HG03575 (cell line): Measurements from ENCODE around the gene YPEL1.
"Not testable (repeated sequence)": the region's sequence is repeated elsewhere in the genome, so short reads cannot be mapped to it uniquely, and the experiment has no call there.

ENCODE experiments used
- ATAC-seq: cut with Tn5 transposase; IDR thresholded peaks from one replicate; pipeline ENCODE4 v1.9.1; 2021; ENCODE audit not compliant: unreplicated experiment, insufficient number of reproducible peaks, low FRiP score; ENCODE audit errors: extremely low read depth

YPEL1 gene

DNA sequence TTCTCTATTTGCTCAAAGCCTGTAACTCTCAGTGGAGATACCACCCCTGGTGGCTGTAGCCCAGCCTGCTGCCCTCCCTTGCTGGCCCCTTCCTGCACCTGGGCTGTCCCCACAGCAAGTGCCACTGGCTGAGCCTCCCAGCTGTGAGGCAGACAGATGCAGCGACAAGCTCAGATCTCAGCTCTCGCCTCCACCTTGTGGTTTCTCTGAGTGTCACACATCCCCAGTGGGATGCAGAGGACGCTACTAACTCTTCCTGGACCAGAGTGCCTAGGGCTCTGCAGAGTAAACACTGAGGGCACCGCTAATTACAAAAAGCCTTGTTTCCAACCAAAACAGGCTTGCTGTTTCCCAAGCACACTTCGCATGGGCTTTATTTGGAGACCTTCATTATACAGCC lies 8.9 kb downstream of the YPEL1 start:
- ATAC-seq: no peak

DNA sequence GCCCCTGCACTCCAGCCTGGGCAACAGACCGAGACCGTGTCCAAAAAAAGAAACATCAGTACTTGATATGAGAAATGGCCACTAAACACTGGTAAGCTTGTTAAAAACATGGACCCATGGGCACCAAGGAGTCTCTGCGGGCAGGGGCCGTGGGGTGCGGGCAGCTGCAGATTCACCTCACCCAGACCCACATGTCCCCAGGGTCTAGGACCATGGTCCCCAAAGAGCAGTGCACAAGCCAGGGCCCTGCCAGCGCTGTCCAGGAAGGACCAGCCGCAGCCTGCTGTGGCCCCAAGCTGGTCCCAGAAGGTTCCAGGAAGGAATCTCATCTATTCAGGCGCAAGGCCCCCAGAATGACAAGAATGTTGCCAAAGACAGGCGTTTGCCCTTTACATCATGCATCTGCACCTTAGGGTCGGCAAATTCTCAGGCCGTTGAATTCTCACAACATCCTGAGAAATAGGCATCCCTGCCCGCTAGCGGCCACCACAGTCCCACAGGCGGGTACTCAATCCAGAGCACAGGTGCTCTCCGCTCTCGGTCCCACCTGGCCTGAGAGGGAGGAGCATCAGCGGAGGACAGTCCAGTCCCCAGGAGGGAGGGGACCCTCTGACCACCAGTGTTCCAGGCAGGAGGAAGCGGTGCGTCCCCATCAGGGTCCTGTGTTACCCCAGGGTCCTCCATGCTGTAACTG lies 9.5 kb downstream of the YPEL1 start:
- no peak for ATAC-seq

DNA sequence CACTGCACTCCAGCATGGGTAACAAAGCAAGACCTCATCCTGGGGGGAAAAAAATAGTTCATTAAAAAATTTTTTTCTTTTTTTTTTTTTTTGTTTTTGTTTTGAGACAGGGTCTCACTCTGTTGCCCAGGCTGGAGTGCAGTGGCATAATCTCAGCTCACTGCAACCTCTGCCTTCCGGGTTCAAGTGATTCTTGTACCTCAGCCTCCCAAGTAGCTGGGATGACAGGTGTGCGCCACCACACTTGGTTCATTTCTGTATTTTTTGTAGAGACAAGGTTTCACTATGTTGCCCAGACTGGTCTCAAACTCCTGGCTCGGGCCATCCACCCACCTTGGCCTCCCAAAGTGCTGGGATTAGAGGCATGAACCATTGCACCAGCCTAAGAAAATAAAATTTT lies 11.1 kb downstream of the YPEL1 start:
- not testable (repeated sequence) for ATAC-seq

DNA sequence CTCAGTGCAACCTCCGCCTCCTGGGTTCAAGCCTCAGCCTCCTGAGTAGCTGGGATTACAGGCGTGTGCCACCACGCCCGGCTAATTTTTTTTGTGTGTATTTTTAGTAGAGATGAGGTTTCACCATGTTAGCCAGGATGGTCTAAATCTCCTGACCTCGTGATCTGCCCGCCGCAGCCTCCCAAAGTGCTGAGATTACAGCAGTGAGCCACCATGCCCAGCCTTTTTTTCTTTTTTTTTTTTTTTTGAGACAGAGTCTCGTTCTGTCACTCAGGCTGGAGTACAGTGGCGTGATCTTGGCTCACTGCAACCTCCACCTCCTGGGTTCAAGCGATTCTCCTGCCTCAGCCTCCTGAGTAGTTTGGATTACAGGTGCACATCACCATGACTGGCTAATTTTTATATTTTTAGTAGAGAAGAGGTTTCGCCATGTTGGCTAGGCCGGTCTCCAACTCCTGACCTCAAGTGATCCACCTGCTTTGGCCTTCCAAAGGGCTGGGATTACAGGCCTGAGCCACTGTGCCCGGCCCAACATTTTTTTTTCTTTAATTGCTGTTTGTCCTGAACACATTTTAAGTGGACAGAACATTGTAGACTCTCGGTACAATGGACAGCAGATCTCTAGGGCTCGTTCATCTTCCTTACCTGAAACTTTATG lies 14.3 kb downstream of the YPEL1 start:
- ATAC-seq: not testable (repeated sequence)

DNA sequence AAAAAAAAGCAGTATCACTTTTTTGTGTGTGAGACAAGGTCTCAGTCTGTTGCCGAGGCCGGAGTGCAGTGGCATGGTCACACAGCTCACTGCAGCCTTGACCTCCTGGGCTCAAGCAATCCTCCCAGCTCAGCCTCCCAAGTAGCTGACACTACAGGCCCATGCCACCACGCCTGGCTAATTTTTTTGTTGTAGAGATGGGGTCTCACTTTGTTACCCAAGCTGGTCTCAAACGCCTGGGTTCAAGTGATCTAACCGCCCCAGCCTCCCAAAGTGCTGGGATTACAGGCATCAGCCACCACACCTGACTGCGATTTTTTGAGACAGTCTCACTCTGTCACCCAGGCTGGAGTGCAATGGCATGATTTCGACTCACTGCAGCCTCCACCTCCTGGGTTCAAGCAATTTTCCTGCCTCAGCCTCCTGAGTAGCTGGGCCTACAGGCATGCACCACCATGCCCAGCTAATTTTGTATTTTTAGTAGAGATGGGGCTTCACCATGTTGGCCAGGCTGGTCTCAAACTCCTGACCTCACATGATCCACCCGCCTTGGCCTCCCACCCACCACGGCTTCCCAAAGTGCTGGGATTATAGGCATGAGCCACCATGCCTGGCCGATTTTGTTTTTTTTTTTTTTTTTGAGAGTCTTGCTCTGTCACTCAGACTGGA lies 15.3 kb downstream of the YPEL1 start:
- ATAC-seq: not testable (repeated sequence)

DNA sequence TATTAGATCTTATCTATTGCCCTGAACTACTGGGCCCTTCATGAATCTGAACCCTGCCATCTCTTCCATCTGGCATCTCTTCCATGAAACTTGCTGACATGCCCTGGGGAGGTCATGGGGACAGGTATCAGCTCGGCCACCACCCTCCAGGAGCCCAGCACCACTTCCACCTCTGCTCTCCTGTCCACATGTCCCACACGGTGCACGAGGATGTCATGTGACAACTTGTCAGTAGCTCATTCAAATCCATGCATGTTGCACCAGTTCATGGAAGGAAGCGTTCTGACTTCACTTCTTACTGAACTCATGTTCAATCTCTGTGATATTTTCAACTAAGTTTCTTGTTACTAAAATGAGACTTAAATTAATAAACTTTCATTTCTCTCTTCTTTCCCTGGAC lies 16.6 kb downstream of the YPEL1 start:
- ATAC-seq: no peak

DNA sequence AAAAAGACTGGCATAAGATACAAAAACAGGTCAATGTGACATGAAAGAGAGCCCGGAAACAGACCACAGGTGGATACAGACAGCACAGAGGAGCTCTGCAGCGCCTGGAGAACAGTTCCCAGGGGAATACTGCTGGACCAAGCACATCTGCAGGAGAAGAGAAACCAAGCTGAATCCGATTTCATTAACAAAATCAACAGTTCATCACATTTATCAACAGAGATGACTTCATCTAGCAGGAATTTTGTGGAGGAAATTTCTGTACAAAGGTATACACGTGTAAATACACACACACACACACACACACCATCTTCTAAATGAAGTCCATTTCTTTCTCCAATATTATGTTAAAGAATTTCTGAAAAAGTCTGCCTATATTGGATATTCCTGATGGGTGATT lies 17.1 kb downstream of the YPEL1 start:
- no peak for ATAC-seq

DNA sequence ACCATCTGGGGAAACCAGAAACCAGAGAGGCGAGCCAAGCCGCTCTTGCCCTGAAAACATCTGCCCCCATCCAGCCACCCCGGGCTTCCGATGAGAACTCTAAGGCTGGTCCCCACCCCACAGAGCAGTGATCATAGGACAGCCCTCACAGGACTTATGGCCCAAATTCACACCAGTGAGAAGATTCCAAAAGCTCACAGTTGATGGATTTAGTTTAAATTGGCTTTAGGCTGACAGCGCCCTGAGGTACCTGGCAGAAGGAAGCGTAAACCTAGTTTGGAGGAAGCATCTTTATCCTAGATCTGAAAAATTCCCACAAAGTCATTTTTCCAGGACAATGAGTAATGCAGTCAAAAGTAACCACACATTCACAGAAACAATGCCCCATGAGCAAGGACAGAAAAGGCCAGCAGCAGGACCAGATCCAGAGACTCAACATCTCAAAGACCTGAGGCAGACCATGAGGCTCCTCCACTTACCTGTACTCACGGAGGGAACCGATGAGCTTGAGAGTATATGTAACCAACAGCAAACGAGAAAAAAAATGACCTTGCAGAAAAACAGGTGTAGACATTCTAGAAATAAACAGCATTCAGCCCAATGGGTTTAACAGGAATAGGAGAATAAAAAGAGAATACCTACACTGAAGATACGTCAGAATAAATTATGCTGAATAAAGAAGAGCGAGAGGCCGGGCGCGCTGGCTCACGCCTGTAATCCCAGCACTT lies 19.0 kb downstream of the YPEL1 start:
- not testable (repeated sequence) for ATAC-seq

DNA sequence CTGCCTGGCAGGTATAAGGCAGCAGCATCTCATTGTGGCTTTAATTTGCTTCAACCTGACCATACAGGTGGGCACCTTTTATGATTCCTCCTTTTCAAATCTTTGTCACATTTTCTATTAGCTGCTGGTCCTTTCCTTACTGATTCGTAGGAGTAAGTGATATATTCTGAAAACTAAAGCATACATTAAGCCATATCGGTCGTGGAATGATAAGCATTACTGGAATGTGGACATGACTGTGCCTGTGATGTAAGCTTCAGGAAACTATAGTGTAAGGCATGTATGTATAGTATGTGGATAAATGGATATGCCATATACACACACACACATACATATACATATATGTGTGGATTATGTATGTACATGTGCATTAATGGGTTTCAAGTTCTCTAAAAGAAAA lies 20.8 kb downstream of the YPEL1 start:
- ATAC-seq: no peak

DNA sequence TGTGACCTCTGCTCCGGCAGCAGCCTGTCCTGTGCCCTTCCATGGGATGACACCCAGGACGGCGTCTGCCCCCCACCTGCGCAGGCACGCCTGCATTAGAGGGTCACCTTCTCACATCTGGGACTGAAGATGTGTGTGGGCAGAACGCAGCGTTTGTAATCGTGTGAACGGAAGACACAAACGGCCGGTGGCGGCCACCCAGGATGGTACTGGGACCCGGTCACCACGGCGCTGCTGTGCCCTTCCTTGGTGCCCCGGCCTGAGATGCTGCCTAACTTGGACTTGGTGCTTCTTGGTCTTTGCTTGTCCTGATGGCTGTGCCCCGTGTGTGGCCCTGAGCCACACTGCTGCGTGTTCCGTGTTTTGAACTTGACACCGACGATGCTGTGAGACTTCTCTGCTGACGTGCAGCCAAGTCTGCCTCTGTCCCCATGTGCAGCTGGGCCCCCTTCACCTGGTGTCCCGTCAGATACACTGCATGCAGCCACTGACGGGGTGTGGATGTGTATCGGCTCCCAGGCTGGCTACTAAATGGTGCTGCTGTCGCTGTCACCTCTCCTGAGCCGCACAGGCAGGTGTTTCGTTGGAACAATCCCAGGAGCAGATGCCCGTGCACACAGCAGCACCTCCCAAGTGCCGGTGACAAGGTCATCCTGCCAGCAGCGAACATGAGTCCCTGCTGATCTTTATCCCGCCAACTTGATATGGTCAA lies 21.4 kb downstream of the YPEL1 start:
- no peak for ATAC-seq

DNA sequence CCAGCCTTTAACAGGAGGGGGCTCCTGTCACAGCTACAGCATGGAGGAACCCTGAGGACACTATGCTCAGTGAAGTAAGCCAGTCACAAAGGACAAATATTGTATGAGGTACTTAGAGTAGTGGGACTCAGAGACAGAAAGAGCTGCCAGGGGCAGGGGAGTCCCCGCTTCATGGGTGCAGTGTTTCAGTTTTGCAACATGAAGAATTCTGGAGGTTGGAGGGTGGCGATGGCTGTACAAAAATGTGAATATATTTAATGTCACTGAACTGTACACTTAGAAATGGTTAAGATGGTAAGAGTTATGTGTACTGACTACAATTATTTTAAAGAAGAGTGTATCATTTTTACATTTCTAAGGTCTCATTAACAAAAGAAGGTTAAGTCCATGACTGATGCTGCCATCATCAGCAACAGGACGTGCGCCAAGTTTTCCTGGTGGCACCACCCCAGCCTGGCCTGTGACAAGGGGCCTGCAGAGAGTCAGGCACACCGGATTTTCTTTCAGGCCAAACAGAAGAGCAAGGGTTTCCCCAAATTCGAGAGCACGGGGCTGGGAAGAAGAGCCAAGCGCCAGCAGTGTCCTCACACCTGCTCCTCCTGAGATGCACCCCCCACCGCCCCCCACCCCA lies 22.1 kb downstream of the YPEL1 start:
- ATAC-seq: no peak

DNA sequence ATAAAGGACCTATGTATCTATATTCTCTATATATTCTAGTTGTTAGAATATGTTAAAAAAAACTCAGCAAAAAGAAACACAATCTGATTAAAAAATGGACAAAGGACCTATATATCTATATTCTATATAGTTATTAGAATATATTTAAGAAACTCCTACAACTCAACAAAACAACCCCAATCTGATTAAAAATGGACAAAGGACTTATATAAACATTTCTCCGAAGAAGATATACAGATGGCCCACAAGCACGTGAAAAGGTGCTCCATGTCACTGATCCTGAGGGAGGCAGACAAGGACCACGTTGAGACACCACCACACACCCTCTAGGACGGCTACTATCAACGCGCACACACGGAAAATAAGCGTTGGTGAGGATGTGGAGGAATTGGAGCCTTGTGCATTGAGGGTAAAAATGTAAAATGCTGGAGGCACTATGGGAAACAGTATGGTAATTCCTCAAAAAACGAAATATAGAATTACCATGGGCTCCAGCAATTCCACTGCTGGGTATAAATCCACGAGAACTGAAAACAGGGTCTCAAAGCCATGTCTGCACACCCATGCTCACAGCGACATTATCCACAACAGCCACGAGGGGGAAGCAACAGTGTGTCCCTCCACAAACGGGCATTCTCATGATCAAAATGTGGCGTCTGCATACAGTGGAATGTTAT lies 22.7 kb downstream of the YPEL1 start:
- ATAC-seq: no peak

DNA sequence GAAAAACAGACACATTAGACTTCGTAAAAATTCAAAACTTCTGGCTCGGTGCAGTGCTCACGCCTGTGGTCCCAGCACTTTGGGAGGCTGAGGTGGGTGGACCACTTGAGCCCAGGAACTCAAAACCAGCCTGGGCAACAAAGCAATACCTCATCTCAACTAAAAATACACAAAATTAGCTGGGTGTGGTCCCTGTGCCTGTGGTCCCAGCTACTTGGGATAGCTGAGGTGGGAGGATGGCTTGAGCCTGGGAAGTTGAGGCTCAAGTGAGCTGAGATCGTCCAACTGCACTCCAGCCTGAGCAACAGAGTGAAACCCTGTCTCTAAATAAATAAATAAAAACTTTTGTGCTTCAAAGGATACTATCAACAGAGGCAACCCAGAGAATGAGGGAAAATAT lies 23.7 kb downstream of the YPEL1 start:
- ATAC-seq: no peak

DNA sequence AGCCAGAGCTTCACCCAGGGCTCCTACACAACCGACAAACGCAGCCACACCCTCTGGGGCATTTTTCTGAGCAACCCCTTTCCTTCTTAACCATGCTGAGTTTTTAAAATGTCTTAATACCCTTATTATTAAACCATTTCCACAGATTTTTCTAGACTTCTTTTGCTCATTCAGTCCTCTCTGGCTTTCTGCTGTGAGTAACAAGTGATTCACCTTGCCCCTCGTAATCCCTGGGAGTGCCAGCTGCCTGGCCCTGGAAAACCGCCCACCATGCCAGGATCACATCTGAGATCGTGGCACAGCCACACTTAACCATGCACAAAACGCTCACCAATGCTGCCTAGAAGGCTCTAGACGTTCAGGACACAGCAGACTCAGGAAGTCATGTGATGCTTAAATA lies 25.4 kb downstream of the YPEL1 start:
- no peak for ATAC-seq

DNA sequence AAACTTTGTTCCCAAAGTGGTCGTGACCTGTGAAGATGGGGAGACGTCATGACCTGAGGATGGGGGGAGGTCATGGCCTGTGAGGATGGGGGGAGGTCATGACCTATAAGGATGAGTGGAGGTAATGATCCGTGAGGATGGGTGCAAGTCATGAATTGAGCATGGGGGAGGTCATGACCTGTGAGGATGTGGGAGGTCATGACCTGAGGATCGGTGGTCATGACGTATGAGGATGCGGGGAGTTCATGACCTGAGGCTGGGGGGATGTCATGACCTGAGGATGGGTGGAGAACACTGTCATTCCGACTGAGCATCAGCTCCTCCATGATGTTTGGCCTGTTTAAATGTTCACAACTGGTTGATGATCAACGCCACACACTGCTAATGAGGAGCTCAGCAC lies 25.9 kb downstream of the YPEL1 start:
- no peak for ATAC-seq

DNA sequence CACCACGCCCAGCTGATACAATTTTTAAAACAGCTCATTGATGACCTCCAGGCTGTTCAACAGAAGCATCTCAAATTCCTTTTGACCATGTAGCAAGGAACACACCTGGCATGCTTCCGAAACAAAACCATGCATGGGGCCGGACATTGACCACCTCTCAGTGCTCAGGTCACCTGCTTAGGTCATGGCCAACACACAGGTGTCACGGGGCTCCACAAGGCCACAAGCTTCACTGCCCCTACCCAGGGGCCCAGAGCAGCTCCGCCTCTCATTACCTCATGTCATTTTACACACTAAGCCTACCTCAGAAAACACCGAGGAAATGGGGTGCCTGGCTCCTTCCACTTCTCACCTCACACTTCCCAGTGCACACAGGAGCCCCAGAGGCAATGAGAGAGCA lies 26.6 kb downstream of the YPEL1 start:
- no peak for ATAC-seq

DNA sequence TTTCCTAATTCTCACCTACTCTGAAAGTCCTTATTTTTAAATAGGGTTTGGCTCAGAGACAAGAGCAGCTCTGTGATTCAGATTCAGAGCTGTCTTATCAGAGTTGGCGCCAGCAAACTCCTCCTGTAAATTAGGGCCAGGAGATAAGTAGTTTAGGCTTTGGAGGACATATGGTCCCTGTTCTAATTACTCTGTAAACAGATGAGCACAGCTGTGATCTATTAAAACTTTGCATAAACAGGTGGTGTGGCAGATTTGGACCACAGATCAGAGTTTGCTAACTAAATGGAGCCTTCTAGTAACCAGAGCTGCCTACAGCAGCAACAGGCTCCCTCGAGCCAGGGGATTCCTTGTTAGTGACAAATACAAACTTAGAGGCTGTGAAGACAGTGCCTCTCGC lies 27.9 kb downstream of the YPEL1 start:
- no peak for ATAC-seq

DNA sequence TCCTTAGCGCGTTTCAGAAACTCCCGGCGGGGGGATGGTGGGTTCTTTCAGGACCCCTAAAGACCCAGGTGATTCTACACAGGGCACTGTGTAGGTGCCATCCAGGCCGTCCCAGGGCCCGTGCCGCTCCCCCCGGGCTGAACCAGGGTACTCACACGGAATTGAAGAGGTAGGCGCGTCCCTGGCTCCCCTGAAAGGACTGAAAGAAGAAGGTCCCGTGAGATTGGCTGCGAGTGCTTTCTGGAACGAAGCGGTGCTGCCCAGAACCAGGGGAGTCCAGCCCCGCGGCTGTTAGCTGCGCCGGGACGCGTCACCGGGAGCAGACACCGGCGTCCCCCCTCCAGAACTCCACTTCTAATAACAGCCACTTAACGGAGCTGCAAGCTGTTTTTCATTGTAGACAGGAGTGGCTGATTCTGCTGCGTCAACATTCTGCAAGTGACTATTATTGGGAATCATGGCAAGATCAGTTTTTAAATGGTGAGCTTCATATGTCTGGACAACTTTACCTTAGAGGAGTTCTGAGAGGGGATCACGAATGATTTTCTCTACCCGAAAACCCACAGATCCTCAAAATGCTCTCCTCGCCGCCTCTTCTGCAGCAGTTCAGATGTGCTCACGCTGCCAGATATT lies 31.8 kb downstream of the YPEL1 start:
- ATAC-seq: no peak
